Chondrocyte (in vitro differentiated cells): ENCODE data around the gene NOC4L. TPM values are rescaled to one million over a fixed set of nuclear protein-coding genes. Genes with fewer than 3 reads are reported as not detected.
"Not testable (repeated sequence)": the region's sequence is repeated elsewhere in the genome, so short reads cannot be mapped to it uniquely, and the experiment has no call there.

ENCODE experiments used
- DNase-seq: peaks from one replicate; pipeline ENCODE4 v3.0.0; 2021; ENCODE audit warnings: mixed read lengths, low spot score
- H3K27ac Mint-ChIP-seq: one replicate; pipeline ENCODE4 v1.8.0; 2021; ENCODE audit warnings: mild to moderate bottlenecking, moderate library complexity, mixed read lengths; ENCODE audit not compliant: unreplicated experiment
- H3K27me3 Mint-ChIP-seq: 2 replicates; pipeline ENCODE4 v1.8.0; 2021; ENCODE audit warnings: low read depth, mixed read lengths
- H3K36me3 Mint-ChIP-seq: 2 replicates; pipeline ENCODE4 v1.8.0; 2021; ENCODE audit warnings: low read depth, mixed read lengths
- H3K4me1 Mint-ChIP-seq: 2 replicates; pipeline ENCODE4 v1.8.0; 2021; ENCODE audit warnings: low read depth, mild to moderate bottlenecking, mixed read lengths
- H3K4me3 Mint-ChIP-seq: one replicate; pipeline ENCODE4 v1.8.0; 2021; ENCODE audit warnings: mild to moderate bottlenecking, moderate library complexity, mixed read lengths; ENCODE audit not compliant: unreplicated experiment
- H3K9me3 Mint-ChIP-seq: 2 replicates; pipeline ENCODE4 v1.8.0; 2021; ENCODE audit warnings: low read depth, mixed read lengths
- total RNA-seq: library from RNA; stranded (reverse); gene quantifications from 3 replicates; pipeline ENCODE4 v1.2.1, GENCODE V29; 2021
- TF ChIP-seq, protein P1 (sequence below): fragments of 200-600 bp; sonication (generic); IDR thresholded peaks from 2 replicates; pipeline ENCODE4 v1.5.0; 2021; ENCODE audit warnings: antibody characterized with exemption, mild to moderate bottlenecking, moderate library complexity

Gene NOC4L
- total RNA-seq, 1 donor from 2014 or later: 16.0 TPM

DNA sequence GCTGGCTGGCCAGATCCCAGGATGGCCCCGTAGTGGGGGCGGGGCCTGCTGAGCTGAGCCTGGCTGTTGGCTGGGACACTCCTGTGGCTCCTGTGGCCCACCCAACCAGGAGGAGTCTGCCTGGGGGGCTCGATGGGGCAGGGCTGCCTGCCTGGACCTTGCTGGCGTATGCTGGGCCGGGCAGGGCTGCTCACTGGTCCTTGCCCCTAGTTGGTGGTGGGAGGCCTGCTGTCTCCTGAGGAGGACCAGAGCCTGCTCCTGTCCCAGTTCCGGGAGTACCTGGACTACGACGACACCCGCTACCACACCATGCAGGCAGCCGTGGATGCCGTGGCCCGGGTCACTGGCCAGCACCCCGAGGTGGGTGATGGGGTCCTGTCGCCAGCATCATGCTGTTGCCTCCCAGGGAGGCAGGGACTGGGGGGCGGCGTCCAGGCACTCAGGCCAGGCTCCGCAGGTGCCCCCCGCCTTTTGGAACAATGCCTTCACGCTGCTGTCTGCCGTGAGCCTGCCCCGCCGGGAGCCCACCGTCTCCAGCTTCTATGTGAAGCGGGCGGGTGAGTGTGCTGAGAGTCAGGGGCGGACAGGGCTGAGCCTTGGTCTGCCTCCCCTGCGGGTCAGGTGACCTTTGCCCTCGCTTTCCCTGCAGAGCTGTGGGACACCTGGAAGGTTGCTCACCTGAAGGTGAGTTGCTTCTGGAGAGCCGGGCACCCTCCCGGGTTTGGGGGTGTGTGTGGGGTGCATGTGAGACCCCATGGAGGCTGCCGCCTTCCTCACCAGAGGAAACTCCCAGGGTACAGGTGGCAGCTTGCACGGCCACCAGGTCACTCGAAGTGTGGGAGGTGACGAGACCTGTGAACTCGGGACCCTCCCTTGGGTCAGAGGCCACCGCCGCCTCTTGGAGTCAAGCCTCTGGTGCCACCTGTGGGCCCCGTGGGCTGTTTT, 3.4 kb downstream of the NOC4L start:
- H3K27ac Mint-ChIP-seq: no peak overlapping the region
- H3K4me3 Mint-ChIP-seq: no peak overlapping the region
- H3K27me3 Mint-ChIP-seq: no peaks in the 10 kb centered on the region
- H3K9me3 Mint-ChIP-seq: no peaks in the 10 kb centered on the region
- H3K36me3 Mint-ChIP-seq: no peaks in the 10 kb centered on the region
- no peak for DNase-seq
- TF ChIP-seq, protein P1, sequence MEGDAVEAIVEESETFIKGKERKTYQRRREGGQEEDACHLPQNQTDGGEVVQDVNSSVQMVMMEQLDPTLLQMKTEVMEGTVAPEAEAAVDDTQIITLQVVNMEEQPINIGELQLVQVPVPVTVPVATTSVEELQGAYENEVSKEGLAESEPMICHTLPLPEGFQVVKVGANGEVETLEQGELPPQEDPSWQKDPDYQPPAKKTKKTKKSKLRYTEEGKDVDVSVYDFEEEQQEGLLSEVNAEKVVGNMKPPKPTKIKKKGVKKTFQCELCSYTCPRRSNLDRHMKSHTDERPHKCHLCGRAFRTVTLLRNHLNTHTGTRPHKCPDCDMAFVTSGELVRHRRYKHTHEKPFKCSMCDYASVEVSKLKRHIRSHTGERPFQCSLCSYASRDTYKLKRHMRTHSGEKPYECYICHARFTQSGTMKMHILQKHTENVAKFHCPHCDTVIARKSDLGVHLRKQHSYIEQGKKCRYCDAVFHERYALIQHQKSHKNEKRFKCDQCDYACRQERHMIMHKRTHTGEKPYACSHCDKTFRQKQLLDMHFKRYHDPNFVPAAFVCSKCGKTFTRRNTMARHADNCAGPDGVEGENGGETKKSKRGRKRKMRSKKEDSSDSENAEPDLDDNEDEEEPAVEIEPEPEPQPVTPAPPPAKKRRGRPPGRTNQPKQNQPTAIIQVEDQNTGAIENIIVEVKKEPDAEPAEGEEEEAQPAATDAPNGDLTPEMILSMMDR: no peak
- H3K4me1 Mint-ChIP-seq: peaks cover 25% of the 10 kb centered on the region

DNA sequence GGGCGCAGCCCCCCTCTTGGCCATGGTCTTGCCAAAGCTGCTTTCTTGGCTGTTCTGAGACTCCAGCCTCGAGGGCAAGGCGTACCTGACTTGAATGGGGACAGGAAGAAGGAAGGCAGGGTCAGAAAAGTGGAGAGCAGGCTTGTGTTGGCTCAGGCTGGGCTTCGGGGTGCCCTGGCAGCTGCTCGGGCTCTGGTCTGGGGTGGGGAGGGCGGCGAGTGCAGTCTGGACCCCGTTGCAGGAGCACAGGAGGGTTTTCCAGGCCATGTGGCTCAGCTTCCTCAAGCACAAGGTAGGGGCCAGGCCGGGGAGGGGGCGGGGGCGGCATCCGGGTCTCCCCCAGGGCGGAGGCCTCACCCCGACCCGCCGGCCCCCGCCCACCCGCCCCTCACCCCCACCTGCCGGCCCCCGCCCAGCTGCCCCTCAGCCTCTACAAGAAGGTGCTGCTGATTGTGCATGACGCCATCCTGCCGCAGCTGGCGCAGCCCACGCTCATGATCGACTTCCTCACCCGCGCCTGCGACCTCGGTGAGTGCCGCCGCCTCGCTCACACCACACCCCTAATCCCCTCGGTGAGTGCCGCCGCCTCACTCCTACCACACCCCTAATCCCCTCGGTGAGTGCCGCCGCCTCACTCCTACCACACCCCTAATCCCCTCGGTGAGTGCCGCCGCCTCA, 4.2 kb downstream of the NOC4L start:
- H3K27ac Mint-ChIP-seq: no peak overlapping the region
- H3K4me1 Mint-ChIP-seq: peaks cover 18% of the 10 kb centered on the region
- TF ChIP-seq, protein P1: no peak
- no peak overlapping the region for H3K4me3 Mint-ChIP-seq
- no peaks in the 10 kb centered on the region for H3K36me3 Mint-ChIP-seq
- H3K27me3 Mint-ChIP-seq: no peaks in the 10 kb centered on the region
- DNase-seq: no peak
- H3K9me3 Mint-ChIP-seq: no peaks in the 10 kb centered on the region

DNA sequence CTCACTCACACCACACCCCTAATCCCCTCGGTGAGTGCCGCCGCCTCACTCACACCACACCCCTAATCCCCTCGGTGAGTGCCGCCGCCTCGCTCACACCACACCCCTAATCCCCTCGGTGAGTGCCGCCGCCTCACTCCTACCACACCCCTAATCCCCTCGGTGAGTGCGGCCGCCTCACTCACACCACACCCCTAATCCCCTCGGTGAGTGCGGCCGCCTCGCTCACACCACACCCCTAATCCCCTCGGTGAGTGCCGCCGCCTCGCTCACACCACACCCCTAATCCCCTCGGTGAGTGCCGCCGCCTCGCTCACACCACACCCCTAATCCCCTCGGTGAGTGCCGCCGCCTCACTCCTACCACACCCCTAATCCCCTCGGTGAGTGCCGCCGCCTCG, 5.3 kb downstream of the NOC4L start:
- H3K27ac Mint-ChIP-seq, H3K36me3 Mint-ChIP-seq: not testable (repeated sequence)

DNA sequence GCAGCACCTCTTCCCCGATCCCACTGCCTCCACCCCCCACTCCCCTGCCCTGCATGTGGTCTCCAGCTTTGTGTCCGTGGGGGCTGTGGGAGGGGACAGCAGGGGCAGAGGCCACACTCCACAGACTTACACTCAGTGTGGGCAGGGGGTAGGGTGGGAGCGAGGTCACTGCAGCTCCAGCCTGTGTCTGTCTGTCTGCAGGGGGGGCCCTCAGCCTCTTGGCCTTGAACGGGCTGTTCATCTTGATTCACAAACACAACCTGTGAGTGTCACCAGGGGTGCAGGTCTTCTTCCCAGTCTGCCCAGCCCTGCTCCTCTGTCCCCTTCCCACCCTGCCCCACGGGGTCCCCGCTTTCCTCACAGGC, 6.5 kb downstream of the NOC4L start:
- Mint-ChIP-seq H3K27ac (no peak overlapping the region), H3K4me1 (peaks cover 8% of the 10 kb centered on the region), H3K4me3 (no peak overlapping the region), H3K9me3 (no peaks in the 10 kb centered on the region), H3K27me3 (no peaks in the 10 kb centered on the region), H3K36me3 (no peaks in the 10 kb centered on the region)
- TF ChIP-seq, protein P1: no peak
- no peak for DNase-seq

More for the DNA sequence above, 5.3 kb downstream of the NOC4L start:
- DNase-seq, H3K27me3 Mint-ChIP-seq, H3K4me3 Mint-ChIP-seq, H3K9me3 Mint-ChIP-seq: not testable (repeated sequence)
- H3K4me1 Mint-ChIP-seq: peaks cover 18% of the 10 kb centered on the region

DNA sequence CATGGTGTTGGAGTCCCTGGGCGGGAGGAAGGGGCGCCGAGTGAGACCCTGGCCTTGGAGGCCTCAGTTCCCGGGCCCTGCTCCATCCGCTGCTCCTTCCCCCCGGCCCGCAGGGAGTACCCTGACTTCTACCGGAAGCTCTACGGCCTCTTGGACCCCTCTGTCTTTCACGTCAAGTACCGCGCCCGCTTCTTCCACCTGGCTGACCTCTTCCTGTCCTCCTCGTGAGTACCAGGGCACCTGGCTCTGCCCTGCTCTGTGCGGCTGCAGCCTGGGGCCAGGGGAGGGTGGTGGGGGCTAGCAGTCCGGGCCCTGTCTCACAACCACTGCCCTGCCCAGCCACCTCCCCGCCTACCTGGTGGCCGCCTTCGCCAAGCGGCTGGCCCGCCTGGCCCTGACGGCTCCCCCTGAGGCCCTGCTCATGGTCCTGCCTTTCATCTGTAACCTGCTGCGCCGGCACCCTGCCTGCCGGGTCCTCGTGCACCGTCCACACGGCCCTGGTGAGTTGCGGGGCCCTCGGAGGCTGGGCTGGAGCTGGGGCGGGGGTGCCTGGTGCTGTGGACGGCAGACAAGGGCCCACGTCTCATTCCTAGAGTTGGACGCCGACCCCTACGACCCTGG, 7.0 kb downstream of the NOC4L start:
- no peak for DNase-seq
- Mint-ChIP-seq H3K27me3 (no peaks in the 10 kb centered on the region), H3K36me3 (no peaks in the 10 kb centered on the region), H3K4me3 (no peak overlapping the region), H3K27ac (no peak overlapping the region), H3K9me3 (no peaks in the 10 kb centered on the region), H3K4me1 (peaks cover 3% of the 10 kb centered on the region)
- TF ChIP-seq, protein P1: no peak
